ENCODE data around the gene TBX19.

DNA sequence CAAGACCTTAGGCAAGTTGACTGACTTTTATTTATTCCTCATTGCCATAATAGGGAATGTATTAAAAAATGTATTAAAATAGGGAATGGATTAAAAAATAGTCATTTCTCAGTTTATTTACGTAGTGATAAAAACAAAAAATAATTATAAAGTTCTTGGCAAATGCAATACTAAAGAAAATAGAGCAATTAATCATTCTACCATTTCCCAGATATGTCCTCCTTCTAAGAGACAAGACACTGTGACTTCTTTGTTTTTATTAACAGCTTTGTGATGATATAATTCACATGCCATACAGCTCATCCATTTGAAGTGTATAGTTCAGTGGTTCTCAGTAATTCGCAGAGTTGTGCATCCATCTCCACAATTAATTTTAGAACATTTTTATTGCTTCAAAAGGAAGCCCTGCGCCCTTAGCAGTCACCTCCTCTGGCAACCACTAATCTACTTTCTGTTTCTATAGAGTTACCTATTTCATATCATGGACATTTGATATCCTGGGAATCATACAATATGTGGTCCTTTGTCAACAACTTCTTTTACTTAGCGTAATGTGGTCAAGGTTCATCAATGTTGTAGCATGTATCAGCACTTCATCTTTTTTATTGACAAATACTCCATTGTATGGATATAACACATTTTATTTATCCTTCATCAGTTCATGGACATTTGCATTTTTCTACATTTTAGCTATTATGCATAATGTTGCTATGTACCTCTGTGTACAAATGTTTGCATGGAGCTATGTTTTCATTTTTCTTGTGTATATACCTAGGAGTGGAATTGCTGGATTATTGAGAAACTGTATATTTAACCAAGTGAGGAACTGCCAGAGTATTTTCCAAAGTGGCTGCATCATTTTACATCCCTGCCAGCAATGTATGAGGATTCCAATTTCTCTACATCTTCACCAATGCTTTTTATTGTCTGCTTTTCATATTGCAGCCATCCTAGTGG, 5.6 kb downstream of the TBX19 start:
- no peak for TF ChIP-seq POLR2A (IDR thresholded peaks at IDR 0.05)
- TF ChIP-seq, protein P1, sequence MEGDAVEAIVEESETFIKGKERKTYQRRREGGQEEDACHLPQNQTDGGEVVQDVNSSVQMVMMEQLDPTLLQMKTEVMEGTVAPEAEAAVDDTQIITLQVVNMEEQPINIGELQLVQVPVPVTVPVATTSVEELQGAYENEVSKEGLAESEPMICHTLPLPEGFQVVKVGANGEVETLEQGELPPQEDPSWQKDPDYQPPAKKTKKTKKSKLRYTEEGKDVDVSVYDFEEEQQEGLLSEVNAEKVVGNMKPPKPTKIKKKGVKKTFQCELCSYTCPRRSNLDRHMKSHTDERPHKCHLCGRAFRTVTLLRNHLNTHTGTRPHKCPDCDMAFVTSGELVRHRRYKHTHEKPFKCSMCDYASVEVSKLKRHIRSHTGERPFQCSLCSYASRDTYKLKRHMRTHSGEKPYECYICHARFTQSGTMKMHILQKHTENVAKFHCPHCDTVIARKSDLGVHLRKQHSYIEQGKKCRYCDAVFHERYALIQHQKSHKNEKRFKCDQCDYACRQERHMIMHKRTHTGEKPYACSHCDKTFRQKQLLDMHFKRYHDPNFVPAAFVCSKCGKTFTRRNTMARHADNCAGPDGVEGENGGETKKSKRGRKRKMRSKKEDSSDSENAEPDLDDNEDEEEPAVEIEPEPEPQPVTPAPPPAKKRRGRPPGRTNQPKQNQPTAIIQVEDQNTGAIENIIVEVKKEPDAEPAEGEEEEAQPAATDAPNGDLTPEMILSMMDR (IDR thresholded peaks at IDR 0.05) = no peak
